A549 (cell line): Measurements from ENCODE around the gene MEN1. TPM values are rescaled to one million over a fixed set of nuclear protein-coding genes. Genes with fewer than 3 reads are reported as not detected.

Experiments used
- ATAC-seq, 2 experiments: fragments of 200-7000 bp in 1 of 2; fragments of >200 bp in 1 of 2; cut with Nextera tagmentation in 1 of 2; cut with Tn5 transposase in 1 of 2; 3 replicates each; pipeline versions ENCODE4 v1.8.0 to v1.9.1; 2018 to 2020; ENCODE audit warnings: mild to moderate bottlenecking in 1 of 2, moderate library complexity in 1 of 2
- CTCF ChIA-PET: fragments of 300-600 bp; sonication (Branson Sonifier 250); formaldehyde crosslinking; extraction: SDS; loops from one replicate; lab custom pipeline; 2021; ENCODE audit warnings: antibody characterized with exemption, inconsistent platforms; lab: Yijun Ruan, JAX
- POLR2A ChIA-PET: fragments of 350-600 bp; formaldehyde crosslinking; extraction: SDS; loops from one replicate; lab custom pipeline; 2021; ENCODE audit warnings: antibody characterized with exemption, inconsistent platforms; lab: Yijun Ruan, JAX
- DNase-seq, 2 experiments: peaks; one replicate each; pipeline versions ENCODE4 v3.0.0 to v3.0.0-alpha.2; 2011 to 2016; ENCODE audit warnings: low read depth in 1 of 2, low spot score in 1 of 2
- FAIRE-seq: peaks from 2 replicates; lab custom pipeline; 2011; peaks lifted over from hg19 to GRCh38; lab: Jason Lieb, UNC
- H3K27ac ChIP-seq, 2 experiments: fragments of >200 bp; sonication (Bioruptor Twin); formaldehyde crosslinking; 3 replicates each; pipeline ENCODE4 v1.5.1; 2016 to 2017
- H3K4me1 ChIP-seq: fragments of >200 bp; sonication (Bioruptor Twin); formaldehyde crosslinking; 3 replicates; pipeline ENCODE4 v1.6.1; 2016
- H3K4me2 ChIP-seq: fragments of >200 bp; sonication (Bioruptor Twin); formaldehyde crosslinking; 3 replicates; pipeline ENCODE4 v1.6.1; 2016
- H3K4me3 ChIP-seq: fragments of >200 bp; sonication (Bioruptor Twin); formaldehyde crosslinking; 3 replicates; pipeline ENCODE4 v1.5.1; 2016
- H3K9me3 ChIP-seq: fragments of >200 bp; sonication (Bioruptor Twin); formaldehyde crosslinking; 3 replicates; pipeline ENCODE4 v1.6.1; 2016
- BHLHE40 ChIP-seq: IDR thresholded peaks from 2 replicates; pipeline ENCODE4 v1.6.1; 2012; ENCODE audit warnings: low read depth, low read length, inconsistent platforms
- CBX2 ChIP-seq: fragments of 200-600 bp; sonication (generic); IDR thresholded peaks from 2 replicates; pipeline ENCODE4 v1.6.1; 2016; ENCODE audit warnings: low read depth, mild to moderate bottlenecking, borderline replicate concordance
- CTCF ChIP-seq: fragments of >200 bp; sonication (Bioruptor Twin); formaldehyde crosslinking; IDR thresholded peaks from 3 replicates; pipeline ENCODE4 v1.5.1; 2016
- EHF ChIP-seq: fragments of 250-450 bp; sonication (Bioruptor Pico); IDR thresholded peaks from 2 replicates; pipeline ENCODE4 v1.5.0; 2020; ENCODE audit warnings: mild to moderate bottlenecking
- EHMT2 ChIP-seq: fragments of 200-600 bp; sonication (generic); IDR thresholded peaks from 2 replicates; pipeline ENCODE4 v1.6.1; 2016; ENCODE audit warnings: antibody characterized with exemption, low read depth, mild to moderate bottlenecking, moderate library complexity
- EP300 ChIP-seq, 2 experiments: fragments of >200 bp; sonication (Bioruptor Twin); formaldehyde crosslinking; IDR thresholded peaks; 2 replicates in 1 of 2; 3 replicates in 1 of 2; pipeline ENCODE4 v1.6.1; 2016 to 2017
- FOXS1 ChIP-seq: fragments of 250-450 bp; sonication (Bioruptor Pico); IDR thresholded peaks from 2 replicates; pipeline ENCODE4 v1.5.0; 2020; ENCODE audit warnings: mild to moderate bottlenecking, moderate library complexity
- GATA3 ChIP-seq: IDR thresholded peaks from 2 replicates; pipeline ENCODE4 v1.6.1; 2012; ENCODE audit warnings: borderline replicate concordance
- HES2 ChIP-seq: fragments of >200 bp; sonication (Bioruptor Twin); formaldehyde crosslinking; IDR thresholded peaks from 2 replicates; pipeline ENCODE4 v1.6.1; 2016
- HOXB5 ChIP-seq: fragments of 250-450 bp; sonication (Bioruptor Pico); IDR thresholded peaks from 2 replicates; pipeline ENCODE4 v1.5.0; 2020; ENCODE audit warnings: mild to moderate bottlenecking, moderate library complexity
- KDM1A ChIP-seq: fragments of 200-600 bp; sonication (generic); IDR thresholded peaks from 2 replicates; pipeline ENCODE4 v1.6.1; 2016; ENCODE audit warnings: low read depth, mild to moderate bottlenecking
- MAFK ChIP-seq: fragments of 450-650 bp; IDR thresholded peaks from 2 replicates; pipeline ENCODE4 v1.6.1; 2014; ENCODE audit not compliant: partially characterized antibody
- MAZ ChIP-seq: fragments of 150-350 bp; IDR thresholded peaks from 2 replicates; pipeline ENCODE4 v1.6.1; 2014; ENCODE audit warnings: antibody characterized with exemption, low read depth, low read length, borderline replicate concordance
- POLR2A ChIP-seq: IDR thresholded peaks from 2 replicates; pipeline ENCODE4 v1.6.1; 2012; ENCODE audit warnings: mild to moderate bottlenecking, low read length
- RAD21 ChIP-seq, 2 experiments: fragments of >200 bp in 1 of 2; sonication (Bioruptor Twin) in 1 of 2; formaldehyde crosslinking in 1 of 2; IDR thresholded peaks in 1 of 2; conservative IDR thresholded peaks in 1 of 2; 2 replicates in 1 of 2; 3 replicates in 1 of 2; pipeline ENCODE4 v1.6.1; 2012 to 2018; ENCODE audit warnings: inconsistent platforms in 1 of 2
- RARB ChIP-seq: fragments of 250-450 bp; sonication (Bioruptor Pico); IDR thresholded peaks from 2 replicates; pipeline ENCODE4 v1.8.0; 2021; ENCODE audit warnings: mild to moderate bottlenecking, moderate library complexity
- RFX5 ChIP-seq: fragments of 450-650 bp; IDR thresholded peaks from 2 replicates; pipeline ENCODE4 v1.7.1; 2014; ENCODE audit warnings: antibody characterized with exemption, mild to moderate bottlenecking, moderate library complexity
- SREBF2 ChIP-seq: fragments of 450-650 bp; IDR thresholded peaks from 2 replicates; pipeline ENCODE4 v1.6.1; 2014; ENCODE audit warnings: mild to moderate bottlenecking, moderate library complexity
- TP53 ChIP-seq: fragments of 250-450 bp; sonication (Bioruptor Pico); IDR thresholded peaks from 2 replicates; pipeline ENCODE4 v1.5.0; 2021; ENCODE audit warnings: mild to moderate bottlenecking, moderate library complexity
- ZC3H11A ChIP-seq: fragments of 450-650 bp; IDR thresholded peaks from 2 replicates; pipeline ENCODE4 v1.6.1; 2014; ENCODE audit warnings: antibody characterized with exemption, mild to moderate bottlenecking
- ZNF302 ChIP-seq: fragments of 250-450 bp; sonication (Bioruptor Pico); IDR thresholded peaks from 2 replicates; pipeline ENCODE4 v1.9.0; 2021; ENCODE audit warnings: inconsistent platforms, mild to moderate bottlenecking, moderate library complexity
- WGBS: methylation state at CpG from one replicate; pipeline ENCODE4 v1.1.6; 2017; ENCODE audit errors: missing lambda C conversion rate; 5-methylcytosine and 5-hydroxymethylcytosine counted together
- polyA plus RNA-seq, 4 experiments: library from polyadenylated mRNA; depleted of rRNA in 3 of 4; stranded (reverse); fragments of >200 nt; fragmentation: RNase III in 1 of 4; extraction: RNeasy Plus Mini Kit Qiagen cat#74134 plus additional on column Dnase treatment in 1 of 4; gene quantifications; 2 replicates in 3 of 4; 3 replicates in 1 of 4; pipeline ENCODE4 v1.2.3, GENCODE V29; 2011 to 2017
- TF ChIP-seq, protein P1 (sequence below): IDR thresholded peaks from 2 replicates; pipeline ENCODE4 v1.6.1; 2012

The MEN1 gene
- polyA plus RNA-seq, 2 of the 4 experiments (the other 2 are of a cell fraction) = 17.0 to 34.7 TPM

DNA sequence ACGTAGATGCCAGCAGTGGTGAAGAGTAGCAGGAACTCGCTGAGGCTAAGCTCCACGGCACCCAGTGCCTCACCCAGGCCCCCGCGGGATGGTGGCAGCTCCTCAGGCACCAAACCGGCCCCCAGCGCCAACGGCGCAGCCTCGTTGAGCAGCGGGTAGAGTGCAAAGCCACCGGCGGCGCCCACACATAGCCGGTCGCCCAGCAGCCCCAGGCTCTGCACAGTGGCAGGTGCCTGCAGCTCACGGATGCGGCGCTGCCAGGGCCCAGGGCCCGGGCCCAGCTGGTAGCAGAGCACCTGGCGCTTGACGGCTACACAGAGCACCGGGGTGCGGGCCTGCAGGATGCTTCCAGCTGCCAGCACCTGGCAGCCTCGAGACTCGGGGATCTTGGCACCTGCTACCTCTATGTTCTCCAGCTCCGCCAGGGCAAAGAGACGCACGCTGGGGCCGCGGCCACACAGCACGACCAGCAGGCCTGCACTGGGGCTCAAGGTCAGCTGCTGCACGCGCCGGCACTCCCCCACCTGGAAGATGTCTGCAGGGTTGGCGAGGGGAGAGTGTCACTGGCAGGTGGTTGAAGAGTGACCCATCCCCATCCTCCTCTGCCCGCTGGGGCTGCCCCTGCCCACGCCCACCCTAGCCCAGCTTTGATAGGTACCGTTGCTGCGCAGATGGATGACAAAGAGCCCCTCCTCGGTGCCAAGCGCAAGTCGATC, 19.3 kb upstream of the MEN1 start:
- no peak for TF ChIP-seq TP53
- no peak for TF ChIP-seq ZC3H11A
- TF ChIP-seq RARB = no peak
- no peak for TF ChIP-seq BHLHE40
- no peak for TF ChIP-seq POLR2A
- TF ChIP-seq EHF (CRISPR knock-in tag) = no peak
- TF ChIP-seq GATA3 = no peak
- 84% methylated on average over 28 of the region's 43 CpGs for WGBS
- no peak for ATAC-seq
- Histone ChIP-seq H3K4me2 (no peak overlapping the region), H3K4me1 (peaks cover 1% of the 10 kb centered on the region), H3K4me3 (no peak overlapping the region), H3K9me3 (no peaks in the 10 kb centered on the region), H3K27ac (no peak overlapping the region)
- DNase-seq = no peak
- ChIA-PET POLR2A (no interaction called here), CTCF (interaction anchor here (1.8 to 3.1 kb wide), 3 partner anchors 14 to 65 kb away, joined by 8 to 13 read pairs (median 12); partner anchors contain the start of gene CDC42BPG)
- FAIRE-seq = no peak

GRCh38 chr11:64827451-64827839, 17.1 kb upstream of the MEN1 start:
- no peak overlapping the region for H3K4me2 ChIP-seq
- WGBS = 92% methylated on average over 21 of the region's 22 CpGs
- no peaks in the 10 kb centered on the region for H3K4me1 ChIP-seq
- no peak overlapping the region for H3K4me3 ChIP-seq
- DNase-seq (no peak), ATAC-seq (no peak), FAIRE-seq (no peak)
- no peak overlapping the region for H3K27ac ChIP-seq
- no peaks in the 10 kb centered on the region for H3K9me3 ChIP-seq
- ChIA-PET POLR2A (no interaction called here), CTCF (interaction anchor here (1.4 to 2.3 kb wide), 3 partner anchors 19 to 51 kb away, joined by 3 to 11 read pairs (median 4); partner anchors contain the start of gene EHD1)
- no peak for TF ChIP-seq SREBF2
- TF ChIP-seq MAZ = no peak
- no peak for TF ChIP-seq HES2
- no peak for TF ChIP-seq FOXS1 (CRISPR knock-in tag)
- TF ChIP-seq RFX5 = no peak
- TF ChIP-seq HOXB5 (CRISPR knock-in tag) = no peak
- TF ChIP-seq, protein P1, sequence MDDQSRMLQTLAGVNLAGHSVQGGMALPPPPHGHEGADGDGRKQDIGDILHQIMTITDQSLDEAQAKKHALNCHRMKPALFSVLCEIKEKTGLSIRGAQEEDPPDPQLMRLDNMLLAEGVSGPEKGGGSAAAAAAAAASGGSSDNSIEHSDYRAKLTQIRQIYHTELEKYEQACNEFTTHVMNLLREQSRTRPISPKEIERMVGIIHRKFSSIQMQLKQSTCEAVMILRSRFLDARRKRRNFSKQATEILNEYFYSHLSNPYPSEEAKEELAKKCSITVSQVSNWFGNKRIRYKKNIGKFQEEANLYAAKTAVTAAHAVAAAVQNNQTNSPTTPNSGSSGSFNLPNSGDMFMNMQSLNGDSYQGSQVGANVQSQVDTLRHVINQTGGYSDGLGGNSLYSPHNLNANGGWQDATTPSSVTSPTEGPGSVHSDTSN = no peak
- no peak for TF ChIP-seq EHMT2
- no peak for TF ChIP-seq MAFK
- no peak for TF ChIP-seq RAD21 (conservative IDR thresholded peaks at IDR 0.05 in 1 of 2, IDR thresholded peaks at IDR 0.05 in 1 of 2)
- no peak for TF ChIP-seq EP300 (IDR thresholded peaks at IDR 0.05)
- no peak for TF ChIP-seq ZC3H11A
- TF ChIP-seq ZNF302 (CRISPR knock-in tag) = no peak
- TF ChIP-seq CBX2 = no peak
- TF ChIP-seq CTCF = no peak
- TF ChIP-seq KDM1A = no peak
- TF ChIP-seq, all 56 proteins: peak for 0
